ENCODE measurements around the gene PRMT5. TPM values are rescaled to one million over a fixed set of nuclear protein-coding genes. Genes with fewer than 3 reads are reported as not detected.
A peak's percentile ranks its signal among the peaks of the same experiment; 100 is the strongest.

PRMT5 gene
- polyA plus RNA-seq, 1 donor (not counting 4 experiments of a cell fraction or from before 2014, with no cell fraction given) = 241 TPM

- peaks cover 19% of the 10 kb centered on the region for H3K79me2 ChIP-seq (ENCODE audit: control insufficient read depth, insufficient read depth, low read length)
- no peak overlapping the region for H3K4me2 ChIP-seq (ENCODE audit: control insufficient read depth, extremely low read depth, insufficient read depth, low read depth, low read length)
- H3K27ac ChIP-seq (ENCODE audit: control insufficient read depth, insufficient read depth, low read length) = no peak overlapping the region
- DNase-seq (ENCODE audit: low read depth, low spot score) = no peak
- H3K27me3 ChIP-seq (ENCODE audit: control insufficient read depth, extremely low read depth, insufficient read depth, low read length) = no peaks in the 10 kb centered on the region
- H3K9me1 ChIP-seq (ENCODE audit: control insufficient read depth, extremely low read depth, insufficient read depth, low read length) = no peaks in the 10 kb centered on the region
- no peak overlapping the region for H2AFZ ChIP-seq (ENCODE audit: control insufficient read depth, low read length)
- dilution Hi-C loops (cut with MboI; ENCODE audit: extremely low pct_ligation_motif_present, low sequenced_read_pairs) = no loop called here
- H3K4me1 ChIP-seq (ENCODE audit: control insufficient read depth, extremely low read depth, insufficient read depth, low read length) = peaks cover 20% of the 10 kb centered on the region
- no peak overlapping the region for H3K9ac ChIP-seq (ENCODE audit: control insufficient read depth, extremely low read depth, insufficient read depth, low read length)
- FAIRE-seq = no peak
- H3K36me3 ChIP-seq (ENCODE audit: control insufficient read depth in 2 of 2, extremely low read depth in 1 of 2, insufficient read depth in 2 of 2, low read length in 2 of 2) = peaks cover 3% of the 10 kb centered on the region in 2 experiments
- TF ChIP-seq CTCF (optimal IDR thresholded peaks at IDR 0.05 in 1 of 3, IDR thresholded peaks at IDR 0.05 in 1 of 3, conservative IDR thresholded peaks at IDR 0.05 in 1 of 3; ENCODE audit: extremely low read depth in 1 of 3, insufficient read depth in 2 of 3, low read length in 3 of 3) (no peak), EZH2 (IDR thresholded peaks at IDR 0.05; ENCODE audit: low read length) (no peak)
- no peaks in the 10 kb centered on the region for H3K9me3 ChIP-seq (ENCODE audit: control insufficient read depth, low read depth, low read length)
- no peaks in the 10 kb centered on the region for H4K20me1 ChIP-seq (ENCODE audit: control insufficient read depth, extremely low read depth, insufficient read depth, low read length)
- H3K4me3 ChIP-seq (ENCODE audit: control insufficient read depth in 2 of 3, extremely low read depth in 1 of 3, insufficient read depth in 2 of 3, low read depth in 1 of 3, low read length in 3 of 3) = no peak overlapping the region
Measured at GRCh38 chr14:22932146-22932545, 3.0 kb upstream of the PRMT5 start.

- H3K4me2 ChIP-seq (ENCODE audit: control insufficient read depth, extremely low read depth, insufficient read depth, low read depth, low read length) = peak overlapping the region; percentile 98
- H3K9me3 ChIP-seq (ENCODE audit: control insufficient read depth, low read depth, low read length) = no peaks in the 10 kb centered on the region
- FAIRE-seq (no peak), DNase-seq (ENCODE audit: low read depth, low spot score) (no peak)
- TF ChIP-seq CTCF (optimal IDR thresholded peaks at IDR 0.05 in 1 of 3, IDR thresholded peaks at IDR 0.05 in 1 of 3, conservative IDR thresholded peaks at IDR 0.05 in 1 of 3; ENCODE audit: extremely low read depth in 1 of 3, insufficient read depth in 2 of 3, low read length in 3 of 3) (no peak), EZH2 (IDR thresholded peaks at IDR 0.05; ENCODE audit: low read length) (no peak)
- peaks cover 36% of the 10 kb centered on the region for H3K4me1 ChIP-seq (ENCODE audit: control insufficient read depth, extremely low read depth, insufficient read depth, low read length)
- H2AFZ ChIP-seq (ENCODE audit: control insufficient read depth, low read length) = peak overlapping the region; percentile 75
- no peaks in the 10 kb centered on the region for H4K20me1 ChIP-seq (ENCODE audit: control insufficient read depth, extremely low read depth, insufficient read depth, low read length)
- peak overlapping the region; percentile 62 for H3K27ac ChIP-seq (ENCODE audit: control insufficient read depth, insufficient read depth, low read length)
- peaks cover 4 to 15% of the 10 kb centered on the region in 2 experiments for H3K36me3 ChIP-seq (ENCODE audit: control insufficient read depth in 2 of 2, extremely low read depth in 1 of 2, insufficient read depth in 2 of 2, low read length in 2 of 2)
- peaks cover 29% of the 10 kb centered on the region for H3K79me2 ChIP-seq (ENCODE audit: control insufficient read depth, insufficient read depth, low read length)
- dilution Hi-C loops (cut with MboI; ENCODE audit: extremely low pct_ligation_motif_present, low sequenced_read_pairs) = no loop called here
- peak overlapping the region; percentile 64 for H3K9ac ChIP-seq (ENCODE audit: control insufficient read depth, extremely low read depth, insufficient read depth, low read length)
- H3K4me3 ChIP-seq (ENCODE audit: control insufficient read depth in 2 of 3, extremely low read depth in 1 of 3, insufficient read depth in 2 of 3, low read depth in 1 of 3, low read length in 3 of 3) = peak overlapping the region; percentile 9 to 66 (median 59)
- no peaks in the 10 kb centered on the region for H3K27me3 ChIP-seq (ENCODE audit: control insufficient read depth, extremely low read depth, insufficient read depth, low read length)
- H3K9me1 ChIP-seq (ENCODE audit: control insufficient read depth, extremely low read depth, insufficient read depth, low read length) = no peaks in the 10 kb centered on the region
Measured at GRCh38 chr14:22929961-22930364, 787 bp upstream of the PRMT5 start.
